Measurements from ENCODE around the gene HS3ST5.
"Not testable (repeated sequence)": the region's sequence is repeated elsewhere in the genome, so short reads cannot be mapped to it uniquely, and the experiment has no call there.

- not testable (repeated sequence) for TF ChIP-seq CTCF, EP300 (IDR thresholded peaks at IDR 0.05)
Measured at GRCh38 chr6:114044566-114044965, 298.3 kb downstream of the HS3ST5 start.
